ENCODE data around the gene USP21. TPM values are rescaled to one million over a fixed set of nuclear protein-coding genes. Genes with fewer than 3 reads are reported as not detected.

Gene USP21
- total and polyA plus RNA-seq, 2 of the 4 experiments (the other 2 are of a cell fraction) = 6.3 to 23.8 TPM

DNA sequence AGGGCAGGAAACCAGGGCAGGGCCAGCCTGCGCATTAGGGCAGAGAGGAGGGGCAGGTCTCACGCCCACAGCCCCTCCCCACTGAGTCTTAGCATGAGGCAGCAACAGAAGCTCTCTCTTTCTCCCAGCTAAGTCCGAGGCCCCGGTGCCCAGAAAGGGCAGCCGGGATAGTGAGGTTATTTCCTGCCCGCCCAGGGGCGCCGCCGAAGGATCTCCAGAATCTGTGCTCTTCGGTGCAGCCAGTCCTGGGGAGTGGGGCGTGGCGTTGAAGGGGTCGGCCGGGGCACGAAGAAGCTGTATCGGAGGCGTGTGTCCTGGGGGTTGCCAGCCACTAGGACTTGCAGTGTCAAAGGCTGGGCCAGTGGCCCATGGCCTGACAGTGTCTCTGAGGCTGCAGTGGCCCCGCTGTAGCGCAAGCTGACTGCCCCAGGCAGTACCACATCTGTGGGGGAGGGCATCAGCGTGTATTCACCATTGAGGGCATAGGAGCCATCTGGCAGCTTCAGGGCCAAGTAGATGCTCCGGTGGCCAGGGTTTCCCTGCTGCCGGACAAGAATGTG, 31.7 kb downstream of the USP21 start:
- H2AFZ ChIP-seq (replicated peaks; ENCODE audit: low read length, poor library complexity) = no peak overlapping the region
- H3K27ac ChIP-seq (ENCODE audit: insufficient read depth, low read length) = no peak overlapping the region
- no peak overlapping the region for H2BK5ac ChIP-seq (ENCODE audit: low read depth, low read length, poor library complexity, severe bottlenecking)
- no peak overlapping the region for H3K18ac ChIP-seq (ENCODE audit: low read depth, low read length)
- no peak overlapping the region for H2BK20ac ChIP-seq (ENCODE audit: low read depth, low read length)
- no peaks in the 10 kb centered on the region for H4K20me1 ChIP-seq (ENCODE audit: insufficient read depth, low read length)
- no peak overlapping the region for H3K56ac ChIP-seq (ENCODE audit: extremely low read depth, insufficient read depth, low read length)
- ChIA-PET POLR2A (ENCODE audit: unreplicated experiment) (no interaction called here), CTCF (interaction anchor here (1.3 kb wide), 1 partner anchor 35 kb away, joined by 8 read pairs; the partner anchor contains the start of gene TOMM40L)
- H4K8ac ChIP-seq (ENCODE audit: low read depth in 2 of 2, low read length in 2 of 2) = no peak overlapping the region
- no TSS peak for BruUV-seq (replicated peaks)
- H3K4me1 ChIP-seq (ENCODE audit: control insufficient read depth, insufficient read depth, low read length) = no peaks in the 10 kb centered on the region
- intact Hi-C loops (cut with micrococcal nuclease) = no loop called here
- DNase-seq = no peak
- H2AK9ac ChIP-seq (replicated peaks; ENCODE audit: low read depth, low read length, poor library complexity) = no peak overlapping the region
- H2BK15ac ChIP-seq (ENCODE audit: low read depth, low read length) = no peak overlapping the region
- H2BK120ac ChIP-seq (ENCODE audit: low read depth, low read length) = no peak overlapping the region
- no peak overlapping the region for H3K4me2 ChIP-seq (ENCODE audit: low read depth, low read length)
- no peak overlapping the region for H3K4me3 ChIP-seq (ENCODE audit: insufficient read depth, low read depth, low read length)
- no peaks in the 10 kb centered on the region for H3K9me3 ChIP-seq (ENCODE audit: control insufficient read depth, insufficient read depth, low read length)
- no peaks in the 10 kb centered on the region for H3K27me3 ChIP-seq (ENCODE audit: control insufficient read depth, insufficient read depth, low read length)
- in situ Hi-C loops (cut with MboI; ENCODE audit: low sequenced_read_pairs) = no loop called here
- ATAC-seq (ENCODE audit: low read depth) = no peak
- H3K9me1 ChIP-seq (ENCODE audit: insufficient read depth, low read length) = no peaks in the 10 kb centered on the region
- WGBS, 2 experiments (ENCODE audit: extremely low coverage in 2 of 2, insufficient read length in 1 of 2) = 71% methylated on average over 13 of the region's 22 CpGs; no CpG with 5 or more reads in 1 of the 2 experiments
- dilution Hi-C loops (cut with HindIII; ENCODE audit: low sequenced_read_pairs, unreplicated experiment) = no loop called here
- H2AK5ac ChIP-seq (ENCODE audit: low read depth, low read length) = no peak overlapping the region
- H3K14ac ChIP-seq (replicated peaks; ENCODE audit: low read depth, low read length) = no peak overlapping the region
- no peak overlapping the region for H3K23ac ChIP-seq (ENCODE audit: low read depth, low read length)
- H3K9ac ChIP-seq (ENCODE audit: low read depth, low read length) = no peak overlapping the region
- no peak overlapping the region for H3K4ac ChIP-seq (ENCODE audit: low read depth, low read length)
- no peaks in the 10 kb centered on the region for H3K36me3 ChIP-seq (ENCODE audit: control insufficient read depth, insufficient read depth, low read length)
- no peak overlapping the region for H4K91ac ChIP-seq (ENCODE audit: insufficient read depth, low read depth, low read length)
- H3K79me1 ChIP-seq (ENCODE audit: low read depth in 1 of 2, low read length in 2 of 2) = no peaks in the 10 kb centered on the region
- no peak for TF ChIP-seq CEBPB (IDR thresholded peaks at IDR 0.05; ENCODE audit: low read depth, low read length)
- no peak for TF ChIP-seq RFX5 (IDR thresholded peaks at IDR 0.05; ENCODE audit: low read depth, low read length)
- TF ChIP-seq MXI1 (IDR thresholded peaks at IDR 0.05; ENCODE audit: borderline replicate concordance, low read depth, low read length) = no peak
- TF ChIP-seq, protein P1, sequence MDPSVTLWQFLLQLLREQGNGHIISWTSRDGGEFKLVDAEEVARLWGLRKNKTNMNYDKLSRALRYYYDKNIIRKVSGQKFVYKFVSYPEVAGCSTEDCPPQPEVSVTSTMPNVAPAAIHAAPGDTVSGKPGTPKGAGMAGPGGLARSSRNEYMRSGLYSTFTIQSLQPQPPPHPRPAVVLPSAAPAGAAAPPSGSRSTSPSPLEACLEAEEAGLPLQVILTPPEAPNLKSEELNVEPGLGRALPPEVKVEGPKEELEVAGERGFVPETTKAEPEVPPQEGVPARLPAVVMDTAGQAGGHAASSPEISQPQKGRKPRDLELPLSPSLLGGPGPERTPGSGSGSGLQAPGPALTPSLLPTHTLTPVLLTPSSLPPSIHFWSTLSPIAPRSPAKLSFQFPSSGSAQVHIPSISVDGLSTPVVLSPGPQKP (IDR thresholded peaks at IDR 0.05; ENCODE audit: borderline replicate concordance, low read depth, low read length) = no peak
- TF ChIP-seq BHLHE40 (IDR thresholded peaks at IDR 0.05; ENCODE audit: low read depth, low read length) = no peak
- no peak overlapping the region for H4K5ac ChIP-seq (ENCODE audit: low read depth, low read length)

Data from IMR-90 (cell line).